GM12878 (cell line): ENCODE measurements around the gene CCDC9B. TPM values are rescaled to one million over a fixed set of nuclear protein-coding genes. Genes with fewer than 3 reads are reported as not detected.

Experiments
- CBFB ChIP-seq: IDR thresholded peaks from 2 replicates; pipeline ENCODE4 v1.6.1; 2016; ENCODE audit warnings: antibody characterized with exemption, low read depth
- CBX5 ChIP-seq: sonication (generic); IDR thresholded peaks from 2 replicates; pipeline ENCODE4 v1.6.1; 2016; ENCODE audit warnings: low read depth, moderate library complexity, mild to moderate bottlenecking, inconsistent platforms
- EGR1 ChIP-seq, 2 experiments: IDR thresholded peaks; 1 replicate in 1 of 2; 2 replicates in 1 of 2; pipeline ENCODE4 v1.6.1; 2011 to 2012; ENCODE audit warnings: low read depth in 2 of 2, low read length in 2 of 2, borderline replicate concordance in 1 of 2, mild to moderate bottlenecking in 1 of 2, moderate library complexity in 1 of 2
- GABPA ChIP-seq: IDR thresholded peaks from 2 replicates; pipeline ENCODE4 v1.6.1; 2014; ENCODE audit warnings: antibody characterized with exemption, low read depth, mild to moderate bottlenecking, inconsistent platforms
- LARP7 ChIP-seq: fragments of 450-650 bp; IDR thresholded peaks from 2 replicates; pipeline ENCODE4 v1.6.1; 2017; ENCODE audit warnings: mild to moderate bottlenecking
- NR2C2 ChIP-seq: IDR thresholded peaks from 2 replicates; pipeline ENCODE4 v1.6.1; 2011; ENCODE audit warnings: borderline replicate concordance, low read depth; ENCODE audit not compliant: control insufficient read depth, insufficient read length
- PAX8 ChIP-seq: fragments of 450-650 bp; IDR thresholded peaks from 2 replicates; pipeline ENCODE4 v1.6.1; 2017; ENCODE audit warnings: mild to moderate bottlenecking, moderate library complexity
- POLR2A ChIP-seq: IDR thresholded peaks from 2 replicates; pipeline ENCODE4 v1.6.1; 2011; ENCODE audit warnings: low read depth, mild to moderate bottlenecking, low read length
- SIN3A ChIP-seq: IDR thresholded peaks from 2 replicates; pipeline ENCODE4 v1.6.1; 2012; ENCODE audit warnings: low read depth, low read length, improper control_type of control experiment
- SMAD5 ChIP-seq: IDR thresholded peaks from 2 replicates; pipeline ENCODE4 v1.6.1; 2016; ENCODE audit warnings: antibody characterized with exemption, low read depth
- YBX1 ChIP-seq: fragments of 450-650 bp; IDR thresholded peaks from 2 replicates; pipeline ENCODE4 v1.6.1; 2016; ENCODE audit warnings: antibody characterized with exemption
- ZNF274 ChIP-seq: IDR thresholded peaks from one replicate; pipeline ENCODE4 v1.8.0; 2011; ENCODE audit not compliant: insufficient read length, insufficient read depth
- polyA plus RNA-seq, 11 experiments: library from polyadenylated mRNA; depleted of rRNA in 4 of 11; unstranded in 6 of 11; stranded (reverse) in 5 of 11; fragments of >200 nt; fragmentation: Nextera tagmentation in 4 of 11; fragmentation: Illumina TruSeq in 1 of 11; extraction: Ambion mirVana in 4 of 11; extraction: Trizol in 1 of 11; gene quantifications; 1 replicate in 1 of 11; 2 replicates in 10 of 11; pipeline versions ENCODE4 v1.2.1 to v1.2.3, GENCODE V29; 2011 to 2016; ENCODE audit warnings: inconsistent platforms in 2 of 11, missing spikeins in 2 of 11, low read depth in 1 of 11
- total RNA-seq, 4 experiments: library from RNA; depleted of rRNA in 3 of 4; stranded (reverse); fragments of >200 nt in 3 of 4; fragmentation: Illumina TruSeq in 1 of 4; extraction: Trizol in 1 of 4; gene quantifications; 2 replicates each; pipeline versions ENCODE4 v1.2.1 to v1.2.3, GENCODE V29; 2013 to 2021
- TF ChIP-seq, protein P1 (sequence below): fragments of 450-650 bp; IDR thresholded peaks from 2 replicates; pipeline ENCODE4 v1.6.1; 2017; ENCODE audit warnings: borderline replicate concordance
- TF ChIP-seq, protein P2 (sequence below): IDR thresholded peaks from 2 replicates; pipeline ENCODE4 v1.6.1; 2012; ENCODE audit warnings: low read depth, low read length, improper control_type of control experiment
- TF ChIP-seq, protein P3 (sequence below): fragments of 450-650 bp; conservative IDR thresholded peaks from 2 replicates; pipeline ENCODE4 v1.6.1; 2017; ENCODE audit warnings: mild to moderate bottlenecking, moderate library complexity
- TF ChIP-seq, protein P4 (sequence below): fragments of 450-650 bp; formaldehyde crosslinking; IDR thresholded peaks from 2 replicates; pipeline ENCODE4 v1.4.0; 2020; ENCODE audit warnings: mild to moderate bottlenecking, moderate library complexity
- TF ChIP-seq, protein P5 (sequence below): fragments of 150-350 bp; IDR thresholded peaks from 2 replicates; pipeline ENCODE4 v1.6.1; 2014; ENCODE audit warnings: mild to moderate bottlenecking, low read depth, low read length
- TF ChIP-seq, protein P6 (sequence below): IDR thresholded peaks from 2 replicates; pipeline ENCODE4 v1.6.1; 2011; ENCODE audit warnings: low read depth, low read length, improper control_type of control experiment, borderline replicate concordance

CCDC9B gene
- total and polyA plus RNA-seq, 10 of the 15 experiments (the other 5 are each of a cell fraction or from before 2014, with no cell fraction given), result 0.01 to 0.08 (median 0.03) TPM; not detected in 6

DNA sequence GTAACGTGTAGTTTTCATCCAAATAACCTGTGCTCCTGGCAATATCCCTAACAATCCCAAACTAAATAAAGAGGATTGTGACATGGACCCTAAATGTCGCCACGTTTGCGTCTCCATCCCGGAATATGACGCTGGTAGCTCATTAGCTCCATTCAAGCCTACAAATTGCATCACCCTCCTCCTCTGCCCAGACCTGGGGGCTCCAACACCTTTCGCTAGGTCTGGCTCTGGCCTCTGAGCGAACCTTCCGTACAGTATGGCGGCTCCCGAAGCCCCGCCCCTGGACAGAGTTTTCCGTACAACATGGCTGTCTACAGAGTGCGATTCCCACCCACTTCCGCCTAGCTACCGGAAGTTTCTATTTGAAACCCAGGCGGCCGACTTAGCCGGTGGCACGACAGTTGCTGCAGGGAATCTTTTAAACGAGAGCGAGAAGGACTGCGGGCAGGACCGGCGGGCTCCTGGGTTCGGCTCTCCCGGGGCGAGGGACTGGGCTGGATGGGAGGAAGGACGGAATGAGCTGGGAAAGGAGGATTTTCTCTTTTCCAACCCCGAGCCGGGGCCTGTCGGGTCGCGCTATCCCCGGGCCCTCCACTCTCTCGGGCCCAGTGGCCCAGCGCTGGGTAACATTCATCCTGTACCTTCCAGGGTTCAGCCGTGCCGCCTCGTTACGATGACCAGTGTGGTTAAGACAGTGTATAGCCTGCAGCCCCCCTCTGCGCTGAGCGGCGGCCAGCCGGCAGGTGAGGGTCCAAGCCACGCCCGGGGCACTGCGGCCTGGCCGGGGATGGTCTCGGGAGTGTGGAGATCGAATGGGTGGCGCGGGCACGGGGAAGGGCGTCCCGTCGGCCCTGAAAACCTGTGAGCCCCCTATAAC is 42.1 kb upstream of the CCDC9B start, which contains the start of gene KNSTRN (continued):
- TF ChIP-seq EGR1 (IDR thresholded peaks at IDR 0.05; ENCODE audit: borderline replicate concordance in 1 of 2, low read depth in 2 of 2, low read length in 2 of 2) (peak in 1 of 2 experiments; percentile 59; a peak in 2 of 3 replicates), POLR2A (peak; percentile 82), YBX1 (no peak), SIN3A (peak; percentile 80; the same call in 1 of the 2 replicates), NR2C2 (no peak), GABPA (peak; percentile 99), CBX5 (0 out of 2 replicates have a peak, but pooled peaks have one; percentile 53), ZNF274 (no peak), LARP7 (peak; percentile 32; the same call in 1 of the 2 replicates), PAX8 (no peak), CBFB (peak; percentile 32; the same call in 1 of the 2 replicates), SMAD5 (0 out of 2 replicates have a peak, but pooled peaks have one; percentile 39)
- TF ChIP-seq, protein P1, sequence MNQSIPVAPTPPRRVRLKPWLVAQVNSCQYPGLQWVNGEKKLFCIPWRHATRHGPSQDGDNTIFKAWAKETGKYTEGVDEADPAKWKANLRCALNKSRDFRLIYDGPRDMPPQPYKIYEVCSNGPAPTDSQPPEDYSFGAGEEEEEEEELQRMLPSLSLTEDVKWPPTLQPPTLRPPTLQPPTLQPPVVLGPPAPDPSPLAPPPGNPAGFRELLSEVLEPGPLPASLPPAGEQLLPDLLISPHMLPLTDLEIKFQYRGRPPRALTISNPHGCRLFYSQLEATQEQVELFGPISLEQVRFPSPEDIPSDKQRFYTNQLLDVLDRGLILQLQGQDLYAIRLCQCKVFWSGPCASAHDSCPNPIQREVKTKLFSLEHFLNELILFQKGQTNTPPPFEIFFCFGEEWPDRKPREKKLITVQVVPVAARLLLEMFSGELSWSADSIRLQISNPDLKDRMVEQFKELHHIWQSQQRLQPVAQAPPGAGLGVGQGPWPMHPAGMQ, result no peak
- TF ChIP-seq, protein P2, sequence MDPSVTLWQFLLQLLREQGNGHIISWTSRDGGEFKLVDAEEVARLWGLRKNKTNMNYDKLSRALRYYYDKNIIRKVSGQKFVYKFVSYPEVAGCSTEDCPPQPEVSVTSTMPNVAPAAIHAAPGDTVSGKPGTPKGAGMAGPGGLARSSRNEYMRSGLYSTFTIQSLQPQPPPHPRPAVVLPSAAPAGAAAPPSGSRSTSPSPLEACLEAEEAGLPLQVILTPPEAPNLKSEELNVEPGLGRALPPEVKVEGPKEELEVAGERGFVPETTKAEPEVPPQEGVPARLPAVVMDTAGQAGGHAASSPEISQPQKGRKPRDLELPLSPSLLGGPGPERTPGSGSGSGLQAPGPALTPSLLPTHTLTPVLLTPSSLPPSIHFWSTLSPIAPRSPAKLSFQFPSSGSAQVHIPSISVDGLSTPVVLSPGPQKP, result 0 out of 2 replicates have a peak, but pooled peaks have one; percentile 19
- TF ChIP-seq, protein P3, sequence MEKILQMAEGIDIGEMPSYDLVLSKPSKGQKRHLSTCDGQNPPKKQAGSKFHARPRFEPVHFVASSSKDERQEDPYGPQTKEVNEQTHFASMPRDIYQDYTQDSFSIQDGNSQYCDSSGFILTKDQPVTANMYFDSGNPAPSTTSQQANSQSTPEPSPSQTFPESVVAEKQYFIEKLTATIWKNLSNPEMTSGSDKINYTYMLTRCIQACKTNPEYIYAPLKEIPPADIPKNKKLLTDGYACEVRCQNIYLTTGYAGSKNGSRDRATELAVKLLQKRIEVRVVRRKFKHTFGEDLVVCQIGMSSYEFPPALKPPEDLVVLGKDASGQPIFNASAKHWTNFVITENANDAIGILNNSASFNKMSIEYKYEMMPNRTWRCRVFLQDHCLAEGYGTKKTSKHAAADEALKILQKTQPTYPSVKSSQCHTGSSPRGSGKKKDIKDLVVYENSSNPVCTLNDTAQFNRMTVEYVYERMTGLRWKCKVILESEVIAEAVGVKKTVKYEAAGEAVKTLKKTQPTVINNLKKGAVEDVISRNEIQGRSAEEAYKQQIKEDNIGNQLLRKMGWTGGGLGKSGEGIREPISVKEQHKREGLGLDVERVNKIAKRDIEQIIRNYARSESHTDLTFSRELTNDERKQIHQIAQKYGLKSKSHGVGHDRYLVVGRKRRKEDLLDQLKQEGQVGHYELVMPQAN, result peak; percentile 95
- TF ChIP-seq, protein P4, sequence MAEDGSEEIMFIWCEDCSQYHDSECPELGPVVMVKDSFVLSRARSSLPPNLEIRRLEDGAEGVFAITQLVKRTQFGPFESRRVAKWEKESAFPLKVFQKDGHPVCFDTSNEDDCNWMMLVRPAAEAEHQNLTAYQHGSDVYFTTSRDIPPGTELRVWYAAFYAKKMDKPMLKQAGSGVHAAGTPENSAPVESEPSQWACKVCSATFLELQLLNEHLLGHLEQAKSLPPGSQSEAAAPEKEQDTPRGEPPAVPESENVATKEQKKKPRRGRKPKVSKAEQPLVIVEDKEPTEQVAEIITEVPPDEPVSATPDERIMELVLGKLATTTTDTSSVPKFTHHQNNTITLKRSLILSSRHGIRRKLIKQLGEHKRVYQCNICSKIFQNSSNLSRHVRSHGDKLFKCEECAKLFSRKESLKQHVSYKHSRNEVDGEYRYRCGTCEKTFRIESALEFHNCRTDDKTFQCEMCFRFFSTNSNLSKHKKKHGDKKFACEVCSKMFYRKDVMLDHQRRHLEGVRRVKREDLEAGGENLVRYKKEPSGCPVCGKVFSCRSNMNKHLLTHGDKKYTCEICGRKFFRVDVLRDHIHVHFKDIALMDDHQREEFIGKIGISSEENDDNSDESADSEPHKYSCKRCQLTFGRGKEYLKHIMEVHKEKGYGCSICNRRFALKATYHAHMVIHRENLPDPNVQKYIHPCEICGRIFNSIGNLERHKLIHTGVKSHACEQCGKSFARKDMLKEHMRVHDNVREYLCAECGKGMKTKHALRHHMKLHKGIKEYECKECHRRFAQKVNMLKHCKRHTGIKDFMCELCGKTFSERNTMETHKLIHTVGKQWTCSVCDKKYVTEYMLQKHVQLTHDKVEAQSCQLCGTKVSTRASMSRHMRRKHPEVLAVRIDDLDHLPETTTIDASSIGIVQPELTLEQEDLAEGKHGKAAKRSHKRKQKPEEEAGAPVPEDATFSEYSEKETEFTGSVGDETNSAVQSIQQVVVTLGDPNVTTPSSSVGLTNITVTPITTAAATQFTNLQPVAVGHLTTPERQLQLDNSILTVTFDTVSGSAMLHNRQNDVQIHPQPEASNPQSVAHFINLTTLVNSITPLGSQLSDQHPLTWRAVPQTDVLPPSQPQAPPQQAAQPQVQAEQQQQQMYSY, result no peak
- TF ChIP-seq, protein P5, sequence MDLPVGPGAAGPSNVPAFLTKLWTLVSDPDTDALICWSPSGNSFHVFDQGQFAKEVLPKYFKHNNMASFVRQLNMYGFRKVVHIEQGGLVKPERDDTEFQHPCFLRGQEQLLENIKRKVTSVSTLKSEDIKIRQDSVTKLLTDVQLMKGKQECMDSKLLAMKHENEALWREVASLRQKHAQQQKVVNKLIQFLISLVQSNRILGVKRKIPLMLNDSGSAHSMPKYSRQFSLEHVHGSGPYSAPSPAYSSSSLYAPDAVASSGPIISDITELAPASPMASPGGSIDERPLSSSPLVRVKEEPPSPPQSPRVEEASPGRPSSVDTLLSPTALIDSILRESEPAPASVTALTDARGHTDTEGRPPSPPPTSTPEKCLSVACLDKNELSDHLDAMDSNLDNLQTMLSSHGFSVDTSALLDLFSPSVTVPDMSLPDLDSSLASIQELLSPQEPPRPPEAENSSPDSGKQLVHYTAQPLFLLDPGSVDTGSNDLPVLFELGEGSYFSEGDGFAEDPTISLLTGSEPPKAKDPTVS, result no peak
- TF ChIP-seq, protein P6, sequence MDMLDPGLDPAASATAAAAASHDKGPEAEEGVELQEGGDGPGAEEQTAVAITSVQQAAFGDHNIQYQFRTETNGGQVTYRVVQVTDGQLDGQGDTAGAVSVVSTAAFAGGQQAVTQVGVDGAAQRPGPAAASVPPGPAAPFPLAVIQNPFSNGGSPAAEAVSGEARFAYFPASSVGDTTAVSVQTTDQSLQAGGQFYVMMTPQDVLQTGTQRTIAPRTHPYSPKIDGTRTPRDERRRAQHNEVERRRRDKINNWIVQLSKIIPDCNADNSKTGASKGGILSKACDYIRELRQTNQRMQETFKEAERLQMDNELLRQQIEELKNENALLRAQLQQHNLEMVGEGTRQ, result no peak
